GM18507 (cell line): ENCODE data around the gene TNRC6A.
"Not testable (repeated sequence)": the region's sequence is repeated elsewhere in the genome, so short reads cannot be mapped to it uniquely, and the experiment has no call there.

Experiments used
- DNase-seq: peaks from one replicate; pipeline ENCODE4 v3.0.0; 2011; ENCODE audit warnings: low read depth; ENCODE audit not compliant: insufficient read length; ENCODE audit errors: extremely low spot score
- FAIRE-seq: peaks from 2 replicates; lab custom pipeline; 2011; peaks lifted over from hg19 to GRCh38; lab: Jason Lieb, UNC

The TNRC6A gene

GRCh38 chr16:24837969-24838368 lies 108.5 kb downstream of the TNRC6A start:
- DNase-seq (no peak), FAIRE-seq (no peak)

GRCh38 chr16:24838554-24839266 lies 109.3 kb downstream of the TNRC6A start:
- FAIRE-seq (no peak), DNase-seq (no peak)

- FAIRE-seq (no peak), DNase-seq (no peak)
Observed at GRCh38 chr16:24839347-24839972, 110.0 kb downstream of the TNRC6A start.

- DNase-seq: no peak
- FAIRE-seq: no peak
Observed at GRCh38 chr16:24841291-24841690, 111.8 kb downstream of the TNRC6A start.

GRCh38 chr16:24844101-24845030 lies 114.9 kb downstream of the TNRC6A start:
- DNase-seq: no peak

GRCh38 chr16:24845031-24845365 lies 115.5 kb downstream of the TNRC6A start:
- FAIRE-seq: not testable (repeated sequence)

More at GRCh38 chr16:24844101-24845030, 114.9 kb downstream of the TNRC6A start:
- FAIRE-seq: no peak

GRCh38 chr16:24845726-24846547 lies 116.5 kb downstream of the TNRC6A start, which contains the start of gene SLC5A11:
SLC5A11 (plus strand) TSS chr16:24845963; CDS start chr16:24858644, 12,681 bp downstream.
- no peak for FAIRE-seq

More at GRCh38 chr16:24845031-24845365, 115.5 kb downstream of the TNRC6A start:
- DNase-seq: not testable (repeated sequence)

GRCh38 chr16:24846548-24847357 lies 117.3 kb downstream of the TNRC6A start:
- FAIRE-seq: no peak

More at GRCh38 chr16:24845726-24846547, 116.5 kb downstream of the TNRC6A start, which contains the start of gene SLC5A11:
- DNase-seq: no peak

GRCh38 chr16:24847358-24847664 lies 117.9 kb downstream of the TNRC6A start:
- DNase-seq (no peak), FAIRE-seq (no peak)

More at GRCh38 chr16:24846548-24847357, 117.3 kb downstream of the TNRC6A start:
- no peak for DNase-seq

GRCh38 chr16:24848065-24848464 lies 118.6 kb downstream of the TNRC6A start:
- DNase-seq: no peak
- no peak for FAIRE-seq

- DNase-seq: no peak
- no peak for FAIRE-seq
Observed at GRCh38 chr16:24849641-24850040, 120.2 kb downstream of the TNRC6A start.

GRCh38 chr16:24850289-24850938 lies 121.0 kb downstream of the TNRC6A start:
- FAIRE-seq: no peak

GRCh38 chr16:24851700-24852099 lies 122.2 kb downstream of the TNRC6A start:
- DNase-seq (no peak), FAIRE-seq (no peak)

More at GRCh38 chr16:24850289-24850938, 121.0 kb downstream of the TNRC6A start:
- DNase-seq: no peak

- no peak for FAIRE-seq
- no peak for DNase-seq
Observed at GRCh38 chr16:24852281-24852721, 122.8 kb downstream of the TNRC6A start.

GRCh38 chr16:24853169-24853824 lies 123.8 kb downstream of the TNRC6A start:
- DNase-seq: no peak
- FAIRE-seq: no peak

GRCh38 chr16:24853830-24854229 lies 124.4 kb downstream of the TNRC6A start:
- no peak for FAIRE-seq
- no peak for DNase-seq

- FAIRE-seq (no peak), DNase-seq (no peak)
Observed at GRCh38 chr16:24854607-24855171, 125.2 kb downstream of the TNRC6A start.
